ENCODE data around the gene WNT6. TPM values are rescaled to one million over a fixed set of nuclear protein-coding genes. Genes with fewer than 3 reads are reported as not detected.

WNT6 gene
- total and polyA plus RNA-seq, 4 experiments from 2014 or later = 0.26 TPM; not detected in 3

DNA sequence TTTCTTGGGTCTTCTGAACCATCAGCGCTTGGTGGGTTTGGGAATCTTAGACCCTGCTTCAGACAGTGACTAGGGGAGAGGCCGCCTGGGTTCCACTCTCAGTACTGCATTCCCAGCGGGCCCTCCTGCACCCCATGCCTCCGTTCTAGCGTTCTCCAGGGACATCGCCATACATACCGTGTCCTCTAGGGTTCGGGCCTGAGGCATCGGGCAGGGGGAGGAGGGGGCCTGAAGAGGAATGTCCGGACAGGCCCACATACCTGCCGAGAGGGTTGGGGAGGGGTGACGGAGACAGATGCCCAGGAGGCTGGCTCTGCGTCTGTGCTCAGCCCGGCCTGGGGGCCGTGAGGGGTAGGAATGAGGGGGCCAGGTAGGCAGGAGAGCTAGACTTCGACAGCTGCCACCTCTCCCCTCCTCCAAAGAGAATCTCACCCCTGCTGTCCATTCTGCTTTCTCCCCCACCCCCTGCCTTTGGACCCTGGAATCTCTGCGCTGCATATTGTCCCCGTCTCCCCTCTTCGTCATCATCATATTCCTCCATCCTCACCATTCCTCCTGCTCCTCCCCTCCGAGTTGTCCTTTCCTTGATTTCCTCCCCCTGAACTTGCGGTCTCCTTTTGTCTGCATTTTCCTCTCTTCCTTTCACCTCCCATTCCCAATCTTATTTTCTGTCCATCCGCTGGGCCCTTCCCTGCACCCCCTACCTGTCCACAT lies 13.2 kb downstream of the WNT6 start:
- H3K4me3 Mint-ChIP-seq = peak overlapping the region; percentile 24 to 95 (median 58)
- Histone ChIP-seq H3K9me3 (ENCODE audit: control insufficient read depth in 1 of 2, low read length in 2 of 2) (no peaks in the 10 kb centered on the region), H3K4me3 (ENCODE audit: low read length in 2 of 2) (no peak overlapping the region), H3K27me3 (ENCODE audit: insufficient read depth, low read length) (peaks cover 28% of the 10 kb centered on the region), H3K27ac (ENCODE audit: low read depth, low read length) (no peak overlapping the region), H3K4me1 (ENCODE audit: insufficient read depth, low read length) (peaks cover 42% of the 10 kb centered on the region), H3K36me3 (ENCODE audit: insufficient read depth, low read length) (no peaks in the 10 kb centered on the region)
- DNase-seq = peak in 1 of 5 donors; percentile 13
- peaks cover 29 to 43% of the 10 kb centered on the region in 2 donors for H3K27me3 Mint-ChIP-seq
- H3K9me3 Mint-ChIP-seq = no peaks in the 10 kb centered on the region
- peaks cover 19 to 56% (median 28%) of the 10 kb centered on the region in 4 donors for H3K4me1 Mint-ChIP-seq
- no peaks in the 10 kb centered on the region for H3K36me3 Mint-ChIP-seq
- intact Hi-C loops (cut with micrococcal nuclease) = no loop called here
- ChIA-PET CTCF (ENCODE audit: partially characterized antibody) (interaction anchor here (1.0 to 16.6 kb wide), 6 partner anchors 10 to 107 kb away, joined by 3 to 1167 read pairs (median 34); no protein-coding TSS in a partner anchor), POLR2A (ENCODE audit: partially characterized antibody) (interaction anchor here (1.1 to 16.5 kb wide), 2 partner anchors 8 to 22 kb away, joined by 7 to 667 read pairs; partner anchors contain the start of gene WNT10A)
- peak overlapping the region in 1 of 7 donors; percentile 88 for H3K27ac Mint-ChIP-seq

DNA sequence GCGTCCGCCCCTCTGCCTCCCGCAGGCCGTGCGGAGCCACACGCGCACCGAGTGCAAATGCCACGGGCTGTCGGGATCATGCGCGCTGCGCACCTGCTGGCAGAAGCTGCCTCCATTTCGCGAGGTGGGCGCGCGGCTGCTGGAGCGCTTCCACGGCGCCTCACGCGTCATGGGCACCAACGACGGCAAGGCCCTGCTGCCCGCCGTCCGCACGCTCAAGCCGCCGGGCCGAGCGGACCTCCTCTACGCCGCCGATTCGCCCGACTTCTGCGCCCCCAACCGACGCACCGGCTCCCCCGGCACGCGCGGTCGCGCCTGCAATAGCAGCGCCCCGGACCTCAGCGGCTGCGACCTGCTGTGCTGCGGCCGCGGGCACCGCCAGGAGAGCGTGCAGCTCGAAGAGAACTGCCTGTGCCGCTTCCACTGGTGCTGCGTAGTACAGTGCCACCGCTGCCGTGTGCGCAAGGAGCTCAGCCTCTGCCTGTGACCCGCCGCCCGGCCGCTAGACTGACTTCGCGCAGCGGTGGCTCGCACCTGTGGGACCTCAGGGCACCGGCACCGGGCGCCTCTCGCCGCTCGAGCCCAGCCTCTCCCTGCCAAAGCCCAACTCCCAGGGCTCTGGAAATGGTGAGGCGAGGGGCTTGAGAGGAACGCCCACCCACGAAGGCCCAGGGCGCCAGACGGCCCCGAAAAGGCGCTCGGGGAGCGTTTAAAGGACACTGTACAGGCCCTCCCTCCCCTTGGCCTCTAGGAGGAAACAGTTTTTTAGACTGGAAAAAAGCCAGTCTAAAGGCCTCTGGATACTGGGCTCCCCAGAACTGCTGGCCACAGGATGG lies 14.0 kb downstream of the WNT6 start:
- Histone ChIP-seq H3K4me1 (ENCODE audit: insufficient read depth, low read length) (peaks cover 42% of the 10 kb centered on the region), H3K9me3 (ENCODE audit: control insufficient read depth in 1 of 2, low read length in 2 of 2) (no peaks in the 10 kb centered on the region), H3K27ac (ENCODE audit: low read depth, low read length) (no peak overlapping the region), H3K27me3 (ENCODE audit: insufficient read depth, low read length) (peaks cover 28% of the 10 kb centered on the region), H3K36me3 (ENCODE audit: insufficient read depth, low read length) (no peaks in the 10 kb centered on the region), H3K4me3 (ENCODE audit: low read length in 2 of 2) (no peak overlapping the region)
- intact Hi-C loops (cut with micrococcal nuclease) = no loop called here
- H3K27ac Mint-ChIP-seq = peak overlapping the region in 1 of 7 donors; percentile 88
- H3K9me3 Mint-ChIP-seq = no peaks in the 10 kb centered on the region
- no peaks in the 10 kb centered on the region for H3K36me3 Mint-ChIP-seq
- H3K4me3 Mint-ChIP-seq = peak overlapping the region in 7 of 8 donors; percentile 24 to 61 (median 60)
- peaks cover 19 to 55% (median 28%) of the 10 kb centered on the region in 4 donors for H3K4me1 Mint-ChIP-seq
- H3K27me3 Mint-ChIP-seq = peaks cover 29 to 39% of the 10 kb centered on the region in 2 donors
- POLR2A ChIA-PET (ENCODE audit: partially characterized antibody) = interaction anchor here (16.5 kb wide), 1 partner anchor 21 kb away, joined by 667 read pairs; no protein-coding TSS in a partner anchor
- DNase-seq = peak in 1 of 5 donors; percentile 45
- CTCF ChIA-PET (ENCODE audit: partially characterized antibody) = interaction anchor here (1.1 to 16.6 kb wide), 7 partner anchors 11 to 114 kb away, joined by 3 to 1167 read pairs (median 36); no protein-coding TSS in a partner anchor

DNA sequence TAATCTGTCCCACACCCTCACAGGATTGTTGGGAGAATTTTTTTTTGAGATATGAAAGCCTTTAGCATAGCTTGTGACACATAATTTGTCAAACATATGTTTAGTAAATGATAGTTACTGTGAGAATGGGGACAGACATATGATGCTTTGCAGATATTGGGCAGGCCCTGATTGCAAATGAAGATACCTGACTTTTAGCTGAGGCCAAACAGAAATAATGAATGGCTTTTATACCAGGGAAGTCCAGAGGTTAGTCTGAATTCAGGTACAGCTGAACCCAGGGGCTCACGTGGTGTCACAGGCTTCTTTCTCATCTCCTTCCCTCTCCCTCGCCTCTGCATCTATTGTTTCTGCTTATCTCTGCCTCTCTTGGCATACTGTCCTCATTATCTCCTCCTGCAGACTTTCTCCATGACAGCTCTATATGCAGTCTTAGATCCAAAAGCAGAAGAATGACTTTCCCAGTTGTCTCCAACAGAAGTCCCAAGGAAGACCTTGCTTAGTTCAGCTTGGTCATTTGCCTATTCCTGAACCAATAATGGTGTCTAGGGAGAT lies 16.2 kb downstream of the WNT6 start:
- Mint-ChIP-seq H3K9me3 (no peaks in the 10 kb centered on the region), H3K4me3 (no peak overlapping the region), H3K27me3 (peaks cover 24 to 32% of the 10 kb centered on the region in 2 donors), H3K27ac (no peak overlapping the region), H3K4me1 (peaks cover 24 to 56% (median 36%) of the 10 kb centered on the region in 4 donors), H3K36me3 (peaks cover 0 to 4% of the 10 kb centered on the region in 2 donors)
- no peak for DNase-seq
- Histone ChIP-seq H3K36me3 (ENCODE audit: insufficient read depth, low read length) (no peaks in the 10 kb centered on the region), H3K4me3 (ENCODE audit: low read length in 2 of 2) (no peak overlapping the region), H3K4me1 (ENCODE audit: insufficient read depth, low read length) (peaks cover 54% of the 10 kb centered on the region), H3K9me3 (ENCODE audit: control insufficient read depth in 1 of 2, low read length in 2 of 2) (no peaks in the 10 kb centered on the region), H3K27ac (ENCODE audit: low read depth, low read length) (no peak overlapping the region), H3K27me3 (ENCODE audit: insufficient read depth, low read length) (peaks cover 28% of the 10 kb centered on the region)
- POLR2A ChIA-PET (ENCODE audit: partially characterized antibody) = interaction anchor here (1.8 to 16.5 kb wide), 2 partner anchors 19 to 165 kb away, joined by 4 to 667 read pairs; partner anchors contain the start of gene TTLL4
- intact Hi-C loops (cut with micrococcal nuclease) = loop anchor here (1.0 kb wide), 3 partner anchors 22 to 105 kb away; no protein-coding TSS in a partner anchor
- CTCF ChIA-PET (ENCODE audit: partially characterized antibody) = interaction anchor here (0.8 to 16.6 kb wide), 14 partner anchors 9 to 379 kb away, joined by 3 to 1167 read pairs (median 9); no protein-coding TSS in a partner anchor

DNA sequence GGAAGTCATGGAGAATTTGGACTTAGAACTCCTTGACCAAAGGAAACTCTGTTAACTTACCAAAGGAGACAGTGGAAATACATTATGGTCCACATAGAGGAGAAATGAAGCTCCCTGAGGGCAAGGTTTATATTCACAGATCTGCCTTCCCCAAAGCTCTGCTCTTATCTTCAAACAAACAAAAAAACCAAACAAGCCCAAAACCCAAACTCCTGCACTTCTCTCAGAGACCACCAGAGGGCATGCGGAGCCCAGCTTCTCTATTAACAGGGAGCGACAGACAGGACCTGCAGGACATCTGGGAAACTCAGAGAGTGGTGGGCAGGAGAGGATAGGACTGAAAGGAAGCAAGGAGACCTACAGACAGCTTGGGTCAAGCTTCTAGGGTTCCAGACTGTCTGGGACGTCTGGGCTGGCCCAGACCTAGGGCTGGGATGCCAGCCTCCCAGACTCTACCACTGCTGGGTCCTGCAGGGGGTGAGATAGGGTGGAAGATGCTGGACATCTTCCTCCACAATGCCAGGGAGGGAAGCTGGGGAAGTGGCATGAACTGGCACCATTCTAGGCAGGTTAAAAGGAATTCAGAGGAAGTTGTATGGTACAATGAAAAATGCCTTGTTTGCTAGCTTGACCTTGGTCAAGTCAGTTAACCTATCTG lies 17.1 kb downstream of the WNT6 start:
- peaks cover 22 to 30% of the 10 kb centered on the region in 2 donors for H3K27me3 Mint-ChIP-seq
- Histone ChIP-seq H3K36me3 (ENCODE audit: insufficient read depth, low read length) (no peaks in the 10 kb centered on the region), H3K4me3 (ENCODE audit: low read length in 2 of 2) (no peak overlapping the region), H3K27me3 (ENCODE audit: insufficient read depth, low read length) (peaks cover 26% of the 10 kb centered on the region), H3K4me1 (ENCODE audit: insufficient read depth, low read length) (peaks cover 55% of the 10 kb centered on the region), H3K27ac (ENCODE audit: low read depth, low read length) (no peak overlapping the region), H3K9me3 (ENCODE audit: control insufficient read depth in 1 of 2, low read length in 2 of 2) (no peaks in the 10 kb centered on the region)
- peaks cover 0 to 4% of the 10 kb centered on the region in 2 donors for H3K36me3 Mint-ChIP-seq
- POLR2A ChIA-PET (ENCODE audit: partially characterized antibody) = interaction anchor here (0.9 to 16.5 kb wide), 3 partner anchors 11 to 166 kb away, joined by 4 to 667 read pairs (median 4); partner anchors contain the start of gene TTLL4
- peaks cover 29 to 61% (median 41%) of the 10 kb centered on the region in 4 donors for H3K4me1 Mint-ChIP-seq
- no peaks in the 10 kb centered on the region for H3K9me3 Mint-ChIP-seq
- peak; percentile 72 to 83 (median 76) for DNase-seq
- intact Hi-C loops (cut with micrococcal nuclease) = loop anchor here (1.0 kb wide), 3 partner anchors 22 to 104 kb away; no protein-coding TSS in a partner anchor
- peak overlapping the region in 3 of 8 donors; percentile 15 to 62 (median 29) for H3K4me3 Mint-ChIP-seq
- H3K27ac Mint-ChIP-seq = peak overlapping the region; percentile 32 to 86 (median 65)
- CTCF ChIA-PET (ENCODE audit: partially characterized antibody) = interaction anchor here (0.7 to 16.6 kb wide), 16 partner anchors 10 to 378 kb away, joined by 3 to 1167 read pairs (median 6); partner anchors contain the start of genes BCS1L and ZNF142

DNA sequence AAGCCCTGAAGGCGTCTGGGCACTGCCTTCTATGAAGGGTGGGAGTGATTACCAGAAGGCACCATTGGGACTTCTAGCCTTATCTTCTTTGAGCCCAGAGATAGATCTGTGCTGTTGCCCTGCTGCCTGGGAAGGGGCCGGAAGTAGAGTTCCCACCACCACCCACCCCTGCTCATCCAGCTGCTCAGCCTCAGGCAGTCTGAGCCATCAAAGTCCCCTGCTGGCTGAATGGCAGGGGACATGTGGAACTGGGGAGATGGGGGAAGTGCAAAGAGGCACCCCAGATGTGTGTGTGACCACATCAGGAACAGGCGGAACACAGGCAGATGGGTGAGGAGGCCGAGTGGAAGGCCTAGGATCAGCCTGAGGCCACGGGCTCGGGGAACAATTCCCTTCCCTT lies 17.7 kb downstream of the WNT6 start:
- Histone ChIP-seq H3K27ac (ENCODE audit: low read depth, low read length) (no peak overlapping the region), H3K36me3 (ENCODE audit: insufficient read depth, low read length) (no peaks in the 10 kb centered on the region), H3K27me3 (ENCODE audit: insufficient read depth, low read length) (peaks cover 20% of the 10 kb centered on the region), H3K9me3 (ENCODE audit: control insufficient read depth in 1 of 2, low read length in 2 of 2) (no peaks in the 10 kb centered on the region), H3K4me3 (ENCODE audit: low read length in 2 of 2) (no peak overlapping the region), H3K4me1 (ENCODE audit: insufficient read depth, low read length) (peaks cover 55% of the 10 kb centered on the region)
- Mint-ChIP-seq H3K4me3 (peak overlapping the region in 1 of 8 donors; percentile 20), H3K27ac (peak overlapping the region in 5 of 7 donors; percentile 42 to 81 (median 65)), H3K27me3 (peaks cover 16 to 24% of the 10 kb centered on the region in 2 donors), H3K9me3 (no peaks in the 10 kb centered on the region), H3K4me1 (peaks cover 26 to 61% (median 40%) of the 10 kb centered on the region in 4 donors), H3K36me3 (peaks cover 0 to 6% of the 10 kb centered on the region in 2 donors)
- intact Hi-C loops (cut with micrococcal nuclease) = no loop called here
- CTCF ChIA-PET (ENCODE audit: partially characterized antibody) = interaction anchor here (0.7 to 16.6 kb wide), 11 partner anchors 10 to 277 kb away, joined by 3 to 1167 read pairs (median 10); partner anchors contain the start of genes BCS1L and ZNF142
- DNase-seq = no peak
- POLR2A ChIA-PET (ENCODE audit: partially characterized antibody) = interaction anchor here (0.9 to 16.5 kb wide), 3 partner anchors 10 to 167 kb away, joined by 4 to 667 read pairs (median 4); partner anchors contain the start of gene TTLL4

DNA sequence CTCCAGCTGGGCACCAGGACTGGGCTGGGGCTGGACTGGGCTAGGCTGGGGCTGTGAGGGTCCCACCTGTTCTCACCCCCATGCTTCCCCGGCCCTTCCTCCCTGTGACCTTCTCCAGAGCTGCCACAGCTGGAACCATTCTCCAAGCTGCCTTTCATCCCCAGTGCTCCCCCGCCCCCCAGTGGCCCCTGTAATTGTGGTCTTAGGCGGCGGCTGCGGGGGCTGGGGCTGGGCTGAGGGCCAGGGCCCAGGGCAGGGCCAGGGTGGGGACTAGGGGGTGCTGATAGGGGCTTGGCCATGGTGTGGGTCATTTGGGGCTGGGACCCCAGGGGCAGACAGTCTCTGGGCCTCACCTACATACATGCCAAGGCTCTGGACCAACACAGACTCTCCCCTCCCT lies 18.3 kb downstream of the WNT6 start:
- H3K4me3 ChIP-seq (ENCODE audit: low read length in 2 of 2) = no peak overlapping the region
- no peak overlapping the region for H3K27ac ChIP-seq (ENCODE audit: low read depth, low read length)
- Mint-ChIP-seq H3K27ac (peak overlapping the region in 2 of 7 donors; percentile 12 to 79), H3K9me3 (no peaks in the 10 kb centered on the region), H3K4me1 (peaks cover 31 to 61% (median 44%) of the 10 kb centered on the region in 4 donors), H3K27me3 (peaks cover 14 to 20% of the 10 kb centered on the region in 2 donors), H3K4me3 (no peak overlapping the region), H3K36me3 (peaks cover 0 to 6% of the 10 kb centered on the region in 2 donors)
- peaks cover 14% of the 10 kb centered on the region for H3K27me3 ChIP-seq (ENCODE audit: insufficient read depth, low read length)
- ChIA-PET CTCF (ENCODE audit: partially characterized antibody) (interaction anchor here (5.0 to 16.6 kb wide), 4 partner anchors 9 to 30 kb away, joined by 36 to 1167 read pairs (median 89); no protein-coding TSS in a partner anchor), POLR2A (ENCODE audit: partially characterized antibody) (interaction anchor here (16.5 kb wide), 1 partner anchor 17 kb away, joined by 667 read pairs; no protein-coding TSS in a partner anchor)
- H3K36me3 ChIP-seq (ENCODE audit: insufficient read depth, low read length) = no peaks in the 10 kb centered on the region
- intact Hi-C loops (cut with micrococcal nuclease) = no loop called here
- no peak for DNase-seq
- H3K9me3 ChIP-seq (ENCODE audit: control insufficient read depth in 1 of 2, low read length in 2 of 2) = no peaks in the 10 kb centered on the region
- peaks cover 55% of the 10 kb centered on the region for H3K4me1 ChIP-seq (ENCODE audit: insufficient read depth, low read length)

All from CD4-positive, alpha-beta memory T cell (primary cell).